Stimulated activated CD8-positive, alpha-beta memory T cell treated with anti-CD3 and anti-CD28 coated beads, Interleukin-12 subunit alpha, Interleukin-12 subunit beta, amount 100 ng/mL, for 24 hours (primary cell): ENCODE data around the gene FKBP1A.
"Not testable (repeated sequence)": the region's sequence is repeated elsewhere in the genome, so short reads cannot be mapped to it uniquely, and the experiment has no call there.

Source experiments
- DNase-seq: peaks from one replicate; pipeline ENCODE4 v3.0.0-alpha.2; 2020; ENCODE audit errors: extremely low read depth

The FKBP1A gene

DNA sequence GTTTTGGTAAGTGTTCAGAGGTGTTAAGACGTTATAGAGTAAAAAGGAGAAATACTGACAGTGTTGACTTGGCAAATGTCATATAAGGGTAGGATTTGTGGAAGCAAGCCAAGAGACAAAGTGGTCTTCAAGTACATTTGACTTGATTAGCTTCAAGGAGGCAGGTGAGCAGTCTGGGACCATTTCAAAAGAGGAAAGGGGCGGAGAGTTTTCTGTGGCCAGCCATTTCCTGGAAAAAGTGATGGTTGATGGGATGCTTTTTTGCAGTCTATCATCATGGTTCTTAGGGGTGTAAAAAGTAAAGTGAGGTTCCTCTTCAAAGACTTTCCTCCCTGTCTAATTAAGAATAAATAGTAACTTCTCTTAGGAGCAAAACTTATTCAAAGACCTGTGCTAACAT, 28.7 kb downstream of the FKBP1A start:
- DNase-seq, result no peak

DNA sequence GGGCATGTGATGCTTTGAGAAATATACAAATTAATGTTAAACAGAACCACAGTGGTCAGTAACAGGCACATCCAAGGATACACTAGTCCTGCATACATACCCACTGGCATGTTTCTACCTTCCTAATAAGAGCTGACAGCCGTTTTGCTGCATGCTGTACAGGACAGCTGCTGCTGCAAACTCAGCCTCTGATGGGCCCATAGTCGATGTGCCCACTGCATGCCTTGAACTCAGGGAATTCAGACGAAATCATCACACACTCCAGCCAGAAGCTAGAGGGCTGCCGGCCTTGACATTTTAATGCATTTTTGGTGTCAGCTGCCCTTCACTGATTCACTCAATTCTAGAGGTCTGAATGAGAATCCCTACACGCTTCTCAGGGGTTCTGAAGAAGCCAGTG, 29.3 kb downstream of the FKBP1A start:
- no peak for DNase-seq

DNA sequence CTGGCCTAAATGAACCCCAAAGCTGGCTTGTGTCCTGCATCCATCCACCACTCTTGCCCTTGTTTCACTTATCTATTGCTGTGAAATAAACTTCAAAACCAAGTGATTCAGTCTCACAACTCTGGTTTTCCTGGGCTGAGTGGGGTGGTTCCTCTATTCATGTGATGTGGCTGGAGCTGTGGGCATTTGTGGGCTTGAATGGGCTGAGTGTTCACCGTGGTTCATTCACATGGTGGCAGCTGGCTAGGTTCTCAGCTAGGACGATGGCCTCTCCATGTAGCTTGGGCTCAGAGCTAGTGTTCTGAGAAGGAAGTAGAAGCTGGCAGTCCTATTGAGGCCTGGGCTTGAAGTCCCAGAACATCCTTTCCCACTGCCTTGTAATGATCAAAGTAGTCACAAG, 30.4 kb downstream of the FKBP1A start:
- no peak for DNase-seq

- DNase-seq, result no peak
Measured at GRCh38 chr20:1360094-1360846, 32.6 kb downstream of the FKBP1A start.

GRCh38 chr20:1357921-1358671, 34.8 kb downstream of the FKBP1A start:
- DNase-seq, result no peak

DNA sequence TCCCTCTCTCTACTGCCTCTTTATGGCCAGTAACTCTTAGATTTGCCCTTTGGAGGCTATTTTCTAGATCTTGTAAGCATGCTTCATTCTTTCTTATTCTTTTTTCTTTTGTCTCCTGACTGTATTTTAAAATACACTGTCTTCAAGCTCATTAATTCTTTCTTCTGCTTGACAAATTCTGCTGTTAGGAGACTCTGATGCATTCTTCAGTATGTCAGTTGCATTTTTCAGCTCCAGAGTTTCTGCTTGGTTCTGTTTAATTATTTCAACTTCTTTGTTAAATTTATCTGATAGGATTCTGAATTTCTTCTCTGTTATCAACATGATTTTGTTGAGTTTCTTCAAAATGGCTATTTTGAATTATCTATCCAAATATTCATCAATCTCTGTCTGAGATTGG, 38.9 kb downstream of the FKBP1A start:
- DNase-seq, result no peak

DNA sequence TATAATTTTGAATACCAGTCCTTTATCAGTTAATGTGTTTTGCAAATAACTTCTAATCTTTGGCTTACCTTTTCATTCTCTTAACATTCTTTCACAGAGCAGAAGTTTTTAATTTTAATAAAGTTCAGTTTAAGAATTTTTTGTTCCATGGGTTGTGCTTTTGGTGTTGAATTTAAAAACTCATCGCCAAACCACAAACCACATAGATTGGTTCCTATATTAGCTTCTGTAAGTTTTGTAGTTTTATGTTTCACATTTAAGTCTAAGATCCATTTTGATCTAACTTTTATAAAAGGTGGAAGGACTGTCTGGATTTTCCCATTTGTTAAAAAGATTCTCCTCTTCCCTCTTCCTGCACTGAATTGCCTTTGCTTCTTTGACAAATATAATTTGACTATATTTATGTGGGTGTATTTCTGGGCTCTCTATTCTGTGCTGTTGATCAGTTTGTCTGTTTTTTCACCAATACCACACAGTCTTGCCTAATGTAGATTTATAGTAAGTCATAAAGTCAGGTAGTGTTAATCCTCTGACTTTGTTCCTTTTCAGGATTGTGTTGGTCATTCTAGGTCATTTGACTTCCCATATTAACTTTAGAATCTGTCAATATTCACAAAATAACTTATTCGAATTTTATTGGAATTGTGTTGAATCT, 46.4 kb downstream of the FKBP1A start:
- DNase-seq, result no peak

DNA sequence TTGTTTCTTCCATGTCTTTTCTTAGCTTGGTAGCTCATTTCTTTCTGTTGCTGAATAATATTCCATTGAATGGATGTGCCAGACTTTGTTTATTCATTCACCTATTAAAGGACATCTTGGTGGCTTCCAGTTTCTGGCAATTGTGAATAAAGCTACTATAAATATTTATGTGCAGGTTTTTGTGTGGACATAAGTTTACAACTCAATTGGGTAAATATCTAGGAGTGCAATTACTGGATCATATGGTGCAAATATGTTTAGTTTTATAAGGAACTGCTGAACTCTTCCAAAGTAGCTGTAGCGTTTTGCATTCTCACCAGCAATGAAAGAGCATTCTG, 47.1 kb downstream of the FKBP1A start:
- no peak for DNase-seq

DNA sequence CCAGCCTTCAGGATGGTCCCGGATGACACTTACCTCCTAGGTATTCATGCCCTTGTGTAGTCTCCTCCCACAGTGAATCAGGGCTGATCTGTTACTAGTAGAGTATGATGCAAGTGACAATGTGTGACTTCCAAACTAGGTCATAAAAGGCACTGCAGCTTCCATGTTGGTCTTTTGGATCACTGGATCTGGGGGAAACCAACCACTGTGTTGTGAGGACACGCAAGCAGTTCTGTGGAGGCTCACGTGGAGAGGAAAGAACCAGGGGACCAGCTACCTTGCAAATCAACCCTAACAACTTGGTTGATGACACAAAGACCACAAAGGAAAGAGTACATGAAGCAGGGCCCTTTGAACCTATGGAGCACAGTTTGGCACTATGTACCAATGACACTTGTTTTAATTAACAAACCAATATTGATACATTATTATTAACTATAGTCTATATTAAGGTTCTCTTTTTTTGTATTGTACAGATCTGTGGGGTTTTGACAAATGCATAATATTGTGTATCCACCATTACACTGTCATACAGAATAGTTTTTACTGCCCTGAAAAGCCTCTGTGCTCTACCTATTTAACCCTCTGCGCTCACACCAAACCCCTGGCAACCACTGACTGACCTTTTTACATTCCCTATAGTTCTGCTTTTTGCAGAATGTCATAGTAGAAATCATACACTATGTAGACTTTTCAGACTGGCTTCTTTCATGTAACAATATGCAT, 47.7 kb downstream of the FKBP1A start:
- DNase-seq, result no peak

GRCh38 chr20:1343446-1344124, 49.3 kb downstream of the FKBP1A start:
- not testable (repeated sequence) for DNase-seq

DNA sequence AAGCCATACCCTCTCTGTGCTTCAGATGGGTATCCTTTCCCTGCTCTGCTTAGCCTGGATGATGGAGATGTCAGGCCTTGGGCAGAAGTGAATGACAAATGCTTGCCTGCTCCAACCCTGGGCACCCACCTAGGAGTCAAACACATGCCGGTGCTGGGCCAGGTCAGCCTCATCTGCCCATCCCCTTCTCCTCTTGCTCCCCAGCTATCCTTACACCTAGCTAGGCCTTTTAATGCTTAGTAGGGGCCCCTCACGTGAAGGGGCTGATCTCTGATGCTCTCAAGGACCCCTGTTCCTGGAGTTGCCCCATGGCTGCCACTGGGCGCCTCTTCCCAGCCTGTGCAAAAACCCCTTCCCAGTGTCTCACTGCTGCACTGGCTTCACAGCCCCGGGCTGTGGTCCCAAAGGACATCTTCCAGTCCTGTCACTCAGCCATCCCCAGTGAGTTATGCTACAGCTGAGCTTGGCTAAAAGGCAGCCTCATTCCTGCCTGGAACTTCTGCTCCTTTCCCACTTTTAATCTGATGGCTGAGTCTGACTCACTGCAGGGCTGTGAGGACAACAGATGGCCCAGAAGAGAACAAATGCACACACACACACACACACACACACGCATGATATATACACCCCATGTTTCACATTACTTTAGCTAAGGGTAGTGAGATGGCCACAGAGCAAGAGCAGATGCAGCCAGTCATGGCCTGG, 51.1 kb downstream of the FKBP1A start:
- DNase-seq, result no peak

GRCh38 chr20:1338801-1339200, 54.1 kb downstream of the FKBP1A start:
- DNase-seq, result no peak

- no peak for DNase-seq
Measured at GRCh38 chr20:1338096-1338495, 54.8 kb downstream of the FKBP1A start.

DNA sequence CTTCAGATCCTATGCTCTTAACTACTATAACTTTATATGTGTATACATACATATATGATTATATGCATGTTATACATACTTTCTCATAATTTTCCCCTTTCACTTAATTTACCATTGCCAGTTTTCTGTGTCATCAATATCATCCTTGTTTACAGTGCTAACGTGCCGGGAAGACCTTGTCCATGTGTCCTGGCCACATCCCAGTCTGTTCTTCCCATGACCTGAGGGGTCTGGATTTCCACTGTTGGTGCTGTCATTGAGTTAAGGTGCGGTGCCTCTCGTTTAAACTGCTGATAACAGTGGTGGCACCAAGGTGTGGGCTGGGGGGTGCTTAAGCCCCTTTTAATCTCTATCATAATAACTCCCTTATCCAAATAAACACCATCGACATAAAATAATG, 55.4 kb downstream of the FKBP1A start:
- no peak for DNase-seq

DNA sequence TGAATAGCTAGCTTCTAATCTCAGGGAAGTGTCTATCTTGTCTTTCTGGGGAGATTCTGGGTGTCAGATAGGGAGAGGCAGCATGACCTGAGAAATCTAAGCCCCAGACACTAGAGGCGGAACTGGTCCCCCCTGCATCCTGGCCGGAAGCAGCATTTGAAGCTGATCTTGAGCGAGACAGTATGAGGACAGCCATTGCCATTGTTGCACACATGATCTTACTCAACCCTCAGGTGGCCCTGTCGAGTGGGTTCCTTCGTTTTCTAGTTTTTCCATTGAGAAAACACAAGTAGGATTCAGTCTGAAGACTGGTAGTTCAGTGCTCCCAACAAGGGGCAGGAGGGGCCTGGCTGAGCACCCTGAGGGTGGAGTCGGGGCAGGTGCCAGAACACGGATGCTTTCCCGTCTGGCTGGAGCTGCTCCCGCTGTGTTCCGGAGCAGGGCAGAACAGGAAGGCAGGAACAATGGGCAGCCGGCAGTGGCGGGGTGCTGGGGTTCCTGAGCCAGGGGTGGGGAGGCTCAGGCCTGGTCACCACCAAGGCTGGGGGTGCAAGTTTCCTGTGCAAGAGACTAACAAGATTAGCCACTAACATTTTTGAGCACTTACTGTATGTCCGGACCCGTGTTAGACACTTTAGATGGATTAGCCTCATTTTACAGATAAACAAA, 56.0 kb downstream of the FKBP1A start:
- DNase-seq, result no peak

DNA sequence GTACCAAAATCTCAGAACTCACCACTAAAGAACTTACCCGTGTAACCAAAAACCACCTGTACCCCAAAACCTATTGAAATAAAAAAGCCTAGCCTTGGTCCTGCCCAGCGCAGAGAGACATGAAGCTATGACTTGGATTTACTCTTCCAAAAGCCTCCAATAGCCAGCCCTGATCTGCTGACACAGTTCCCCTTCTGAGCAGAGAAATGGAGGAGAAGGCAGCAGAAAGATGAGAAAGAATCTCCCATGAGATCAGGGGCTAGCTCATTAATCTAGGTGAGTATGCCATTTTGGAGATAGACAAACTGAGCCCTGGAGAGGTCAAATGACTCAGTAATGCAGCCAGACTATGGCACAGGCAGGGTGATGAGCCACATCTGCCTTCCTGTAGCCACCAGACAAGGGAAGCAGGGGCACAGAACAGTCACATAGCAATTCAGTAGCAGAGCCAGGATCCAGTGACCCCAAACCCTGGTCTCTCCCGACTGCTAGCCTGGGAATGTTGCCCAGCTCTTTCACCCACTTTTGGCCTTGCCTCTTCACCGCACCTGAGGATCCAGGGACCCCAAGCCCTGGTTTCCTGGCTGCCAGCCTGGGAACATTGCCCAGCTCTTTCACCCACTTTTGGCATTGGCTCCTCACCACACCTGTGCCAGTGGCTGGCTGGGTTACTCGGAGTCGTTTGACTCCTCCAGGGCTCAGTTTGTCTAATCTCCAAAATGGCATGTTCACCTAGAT, 56.7 kb downstream of the FKBP1A start:
- no peak for DNase-seq

DNA sequence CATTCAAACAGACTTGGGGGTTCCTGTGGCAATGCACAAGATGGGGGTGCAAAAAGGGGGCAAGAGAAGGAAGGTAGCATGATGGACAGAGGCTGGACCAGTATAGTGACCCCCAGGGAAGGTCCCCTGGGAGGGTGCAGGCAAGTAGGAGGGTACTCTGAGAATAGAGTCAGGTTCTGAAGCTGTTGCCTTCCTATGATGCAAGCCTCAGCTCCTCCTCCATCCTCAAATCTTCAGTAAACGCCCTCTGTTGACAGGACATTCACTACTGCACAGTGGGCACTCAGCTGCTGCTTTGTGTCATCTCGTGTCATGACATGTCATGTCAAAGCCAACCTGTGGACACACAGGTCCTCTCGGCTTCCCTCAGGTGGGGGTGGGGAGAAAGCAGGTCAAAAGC, 58.1 kb downstream of the FKBP1A start:
- DNase-seq, result no peak

DNA sequence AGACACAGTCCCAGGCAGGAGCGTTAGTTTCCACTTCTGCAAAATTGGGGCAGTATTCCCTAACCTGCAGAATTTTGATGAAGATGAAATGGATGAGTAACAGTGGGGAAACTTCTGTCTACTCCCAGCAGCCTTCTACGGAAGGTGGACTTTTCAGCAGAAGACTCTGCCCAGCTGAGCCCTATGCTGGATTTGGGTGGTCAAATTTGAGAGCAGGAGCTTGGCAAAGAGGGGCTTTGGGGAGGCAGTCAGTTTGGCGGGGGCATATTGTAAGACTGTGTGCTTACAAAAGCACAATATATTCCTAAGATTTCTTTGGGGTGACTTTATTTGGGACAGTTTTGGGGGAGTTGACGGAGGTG, 58.5 kb downstream of the FKBP1A start:
- no peak for DNase-seq

DNA sequence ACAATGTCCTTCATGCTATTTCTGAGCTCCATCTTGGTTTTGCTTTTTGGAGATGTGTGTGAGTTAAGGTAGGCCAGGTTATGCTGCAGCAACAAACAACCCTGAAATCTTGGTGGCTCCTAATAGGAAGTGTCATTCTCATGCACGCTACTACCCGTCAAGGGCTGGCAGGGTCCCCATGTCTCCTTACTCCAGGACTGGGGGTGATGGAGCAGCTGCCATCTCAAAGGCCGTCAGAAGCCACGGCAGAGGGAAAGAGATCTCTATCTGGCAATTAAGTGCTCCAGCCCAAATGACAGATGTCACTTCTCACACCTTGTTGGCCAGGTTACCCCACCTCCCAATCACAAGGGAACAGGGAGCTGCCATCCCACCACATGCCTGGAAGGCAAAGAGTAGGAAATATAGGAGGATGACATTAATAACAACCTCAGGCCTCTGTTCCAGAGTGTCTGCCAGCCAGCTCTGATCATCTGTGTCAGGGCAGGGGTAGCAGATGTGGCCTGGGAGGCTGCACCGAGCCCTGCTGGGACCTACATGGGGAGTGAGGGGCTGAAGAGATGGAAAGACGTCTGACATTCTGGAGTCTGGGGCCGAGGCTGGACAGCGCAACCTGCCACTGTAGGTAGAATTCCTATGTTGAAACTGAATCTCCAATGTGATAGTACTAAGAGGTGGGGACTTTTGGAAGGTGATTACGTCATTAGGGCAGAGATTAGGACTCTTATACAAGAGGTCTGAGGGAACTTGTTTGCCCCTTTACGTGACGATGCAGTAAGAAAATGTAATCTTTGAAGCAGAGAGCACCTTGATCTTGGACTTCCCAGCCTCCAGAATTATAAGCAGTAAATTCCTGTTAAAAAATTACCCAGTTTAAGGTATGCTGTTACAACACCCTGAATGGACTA, 59.1 kb downstream of the FKBP1A start:
- no peak for DNase-seq
